PC-3 (cell line): ENCODE results near the gene UPF1.

ENCODE experiments used
- EZH2 ChIP-seq: fragments of 300-600 bp; sonication (generic); IDR thresholded peaks from one replicate; pipeline ENCODE4 v1.6.1; 2017; ENCODE audit warnings: antibody characterized with exemption, mild to moderate bottlenecking, low read length; ENCODE audit not compliant: unreplicated experiment
- EZH2phosphoT487 ChIP-seq: fragments of 300-600 bp; sonication (generic); IDR thresholded peaks from 2 replicates; pipeline ENCODE4 v1.6.1; 2018; ENCODE audit warnings: mild to moderate bottlenecking, antibody characterized with exemption, low read length, borderline replicate concordance
- TF ChIP-seq, protein P1 (sequence below): fragments of 300-600 bp; sonication (generic); conservative IDR thresholded peaks from 2 replicates; pipeline ENCODE4 v1.5.1; 2017; ENCODE audit warnings: antibody characterized with exemption, low read depth, mild to moderate bottlenecking, low read length

- TF ChIP-seq, protein P1, sequence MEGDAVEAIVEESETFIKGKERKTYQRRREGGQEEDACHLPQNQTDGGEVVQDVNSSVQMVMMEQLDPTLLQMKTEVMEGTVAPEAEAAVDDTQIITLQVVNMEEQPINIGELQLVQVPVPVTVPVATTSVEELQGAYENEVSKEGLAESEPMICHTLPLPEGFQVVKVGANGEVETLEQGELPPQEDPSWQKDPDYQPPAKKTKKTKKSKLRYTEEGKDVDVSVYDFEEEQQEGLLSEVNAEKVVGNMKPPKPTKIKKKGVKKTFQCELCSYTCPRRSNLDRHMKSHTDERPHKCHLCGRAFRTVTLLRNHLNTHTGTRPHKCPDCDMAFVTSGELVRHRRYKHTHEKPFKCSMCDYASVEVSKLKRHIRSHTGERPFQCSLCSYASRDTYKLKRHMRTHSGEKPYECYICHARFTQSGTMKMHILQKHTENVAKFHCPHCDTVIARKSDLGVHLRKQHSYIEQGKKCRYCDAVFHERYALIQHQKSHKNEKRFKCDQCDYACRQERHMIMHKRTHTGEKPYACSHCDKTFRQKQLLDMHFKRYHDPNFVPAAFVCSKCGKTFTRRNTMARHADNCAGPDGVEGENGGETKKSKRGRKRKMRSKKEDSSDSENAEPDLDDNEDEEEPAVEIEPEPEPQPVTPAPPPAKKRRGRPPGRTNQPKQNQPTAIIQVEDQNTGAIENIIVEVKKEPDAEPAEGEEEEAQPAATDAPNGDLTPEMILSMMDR: no peak
- no peak for TF ChIP-seq EZH2
- no peak for TF ChIP-seq EZH2phosphoT487
These were observed 36.2 kb upstream of the UPF1 start for GRCh38 chr19:18795540-18795939.
